GM12891 (cell line): ENCODE measurements around the gene CYP4Z1.
"Not testable (repeated sequence)": the region's sequence is repeated elsewhere in the genome, so short reads cannot be mapped to it uniquely, and the experiment has no call there.

ENCODE experiments used
- PAX5 ChIP-seq: IDR thresholded peaks from 2 replicates; pipeline ENCODE4 v1.6.1; 2011; ENCODE audit warnings: low read length, moderate library complexity, mild to moderate bottlenecking; ENCODE audit not compliant: insufficient read depth, severe bottlenecking
- POLR2A ChIP-seq: IDR thresholded peaks from 2 replicates; pipeline ENCODE4 v1.6.1; 2011; ENCODE audit warnings: low read depth, low read length, control low read depth
- POLR2AphosphoS5 ChIP-seq: IDR thresholded peaks from 2 replicates; pipeline ENCODE4 v1.6.1; 2011; ENCODE audit warnings: low read depth, low read length, control low read depth
- POU2F2 ChIP-seq: IDR thresholded peaks from 2 replicates; pipeline ENCODE4 v1.6.1; 2011; ENCODE audit warnings: low read depth, mild to moderate bottlenecking, control low read depth, low read length, moderate library complexity
- TAF1 ChIP-seq: IDR thresholded peaks from 2 replicates; pipeline ENCODE4 v1.6.1; 2011; ENCODE audit warnings: low read depth, low read length, control low read depth

- not testable (repeated sequence) for TF ChIP-seq POLR2AphosphoS5, POLR2A, POU2F2, TAF1, PAX5
Observed at GRCh38 chr1:47128854-47129253, 61.8 kb downstream of the CYP4Z1 start.
